Peyer's patch (tissue), 4 donors: Measurements from ENCODE around the gene CYP51A1. TPM values are rescaled to one million over a fixed set of nuclear protein-coding genes. Genes with fewer than 3 reads are reported as not detected.

ENCODE experiments used
- DNase-seq, 3 donors: peaks; one replicate each; pipeline ENCODE4 v3.0.0-alpha.2; 2017 to 2019
- H3K27ac ChIP-seq, 4 donors: fragments of 200-600 bp; sonication (generic); one replicate each; pipeline ENCODE4 v1.5.1; 2016 to 2019
- H3K27me3 ChIP-seq, 2 donors: fragments of 200-600 bp; sonication (generic); one replicate each; pipeline ENCODE4 v1.5.1; 2019
- H3K36me3 ChIP-seq, 3 donors: fragments of 200-600 bp; sonication (generic); one replicate each; pipeline ENCODE4 v1.5.1; 2016 to 2019
- H3K4me1 ChIP-seq, 4 donors: fragments of 200-600 bp; sonication (generic); one replicate each; pipeline ENCODE4 v1.5.1; 2016 to 2019
- H3K4me3 ChIP-seq, 4 donors: fragments of 200-600 bp; sonication (generic); 1 replicate in 3 of 4; 2 replicates in 1 of 4; pipeline ENCODE4 v1.5.1; 2016 to 2019; ENCODE audit warnings: mild to moderate bottlenecking in 1 of 4
- H3K9me3 ChIP-seq, 4 donors: fragments of 200-600 bp; sonication (generic); one replicate each; pipeline ENCODE4 v1.5.1; 2016 to 2019; ENCODE audit warnings: mild to moderate bottlenecking in 1 of 4
- CTCF ChIP-seq, 6 experiments: fragments of 450-650 bp in 4 of 6; fragments of 200-600 bp in 2 of 6; sonication (generic) in 1 of 6; IDR thresholded peaks; one replicate each; pipeline ENCODE4 v1.5.1; 2017 to 2019; ENCODE audit warnings: antibody characterized with exemption in 6 of 6, mild to moderate bottlenecking in 3 of 6, moderate library complexity in 1 of 6
- POLR2A ChIP-seq, 2 donors: fragments of 450-650 bp; IDR thresholded peaks; one replicate each; pipeline ENCODE4 v1.5.1; 2017; ENCODE audit warnings: antibody characterized with exemption in 2 of 2, mild to moderate bottlenecking in 2 of 2, moderate library complexity in 2 of 2
- total RNA-seq, 4 donors: library from RNA; depleted of rRNA; stranded (reverse); fragments of >200 nt; gene quantifications; one replicate each; pipeline ENCODE4 v1.1.0, GENCODE V29; 2016

CYP51A1 gene
- total RNA-seq, 4 donors from 2014 or later = 11.6 to 137 (median 105) TPM

- H3K36me3 ChIP-seq = peaks cover 0 to 36% (median 0%) of the 10 kb centered on the region in 3 donors
- no peaks in the 10 kb centered on the region for H3K9me3 ChIP-seq
- TF ChIP-seq POLR2A (IDR thresholded peaks at IDR 0.05) (no peak), CTCF (IDR thresholded peaks at IDR 0.05) (no peak)
- no peak for DNase-seq
- H3K4me1 ChIP-seq = peaks cover 0 to 12% (median 2%) of the 10 kb centered on the region in 4 donors
- no peak overlapping the region for H3K27ac ChIP-seq
- H3K4me3 ChIP-seq = no peak overlapping the region
- no peaks in the 10 kb centered on the region for H3K27me3 ChIP-seq
Measured at GRCh38 chr7:92131764-92132330, 2.4 kb downstream of the CYP51A1 start.

GRCh38 chr7:92131093-92131492, 3.2 kb downstream of the CYP51A1 start:
- Histone ChIP-seq H3K9me3 (no peaks in the 10 kb centered on the region), H3K36me3 (peaks cover 0 to 42% (median 0%) of the 10 kb centered on the region in 3 donors), H3K4me1 (peaks cover 0 to 12% (median 2%) of the 10 kb centered on the region in 4 donors)

GRCh38 chr7:92121681-92122080, 12.6 kb downstream of the CYP51A1 start:
- Histone ChIP-seq H3K27ac (no peak overlapping the region), H3K27me3 (no peaks in the 10 kb centered on the region), H3K9me3 (no peaks in the 10 kb centered on the region), H3K4me1 (no peaks in the 10 kb centered on the region), H3K36me3 (peaks cover 0 to 71% (median 0%) of the 10 kb centered on the region in 3 donors), H3K4me3 (no peak overlapping the region)
- TF ChIP-seq POLR2A (IDR thresholded peaks at IDR 0.05) = no peak
- TF ChIP-seq CTCF (IDR thresholded peaks at IDR 0.05) = no peak
- no peak for DNase-seq

More at GRCh38 chr7:92131093-92131492, 3.2 kb downstream of the CYP51A1 start:
- DNase-seq = no peak
- H3K4me3 ChIP-seq = no peak overlapping the region
- TF ChIP-seq CTCF (IDR thresholded peaks at IDR 0.05) = no peak
- no peak for TF ChIP-seq POLR2A (IDR thresholded peaks at IDR 0.05)
- no peaks in the 10 kb centered on the region for H3K27me3 ChIP-seq
- no peak overlapping the region for H3K27ac ChIP-seq

- H3K4me1 ChIP-seq = no peaks in the 10 kb centered on the region
- peaks cover 0 to 68% (median 0%) of the 10 kb centered on the region in 3 donors for H3K36me3 ChIP-seq
- no peak for DNase-seq
- no peak overlapping the region for H3K4me3 ChIP-seq
- H3K27ac ChIP-seq = no peak overlapping the region
- TF ChIP-seq POLR2A (IDR thresholded peaks at IDR 0.05) (no peak), CTCF (IDR thresholded peaks at IDR 0.05) (no peak)
- H3K9me3 ChIP-seq = no peaks in the 10 kb centered on the region
- H3K27me3 ChIP-seq = no peaks in the 10 kb centered on the region
Measured at GRCh38 chr7:92119213-92119759, 15.0 kb downstream of the CYP51A1 start.

GRCh38 chr7:92116949-92117348, 17.3 kb downstream of the CYP51A1 start:
- no peak for DNase-seq
- H3K4me1 ChIP-seq = no peaks in the 10 kb centered on the region
- H3K27ac ChIP-seq = no peak overlapping the region
- peaks cover 0 to 49% (median 0%) of the 10 kb centered on the region in 3 donors for H3K36me3 ChIP-seq
- no peak overlapping the region for H3K4me3 ChIP-seq
- H3K9me3 ChIP-seq = no peaks in the 10 kb centered on the region
- H3K27me3 ChIP-seq = no peaks in the 10 kb centered on the region
- TF ChIP-seq CTCF (IDR thresholded peaks at IDR 0.05) = no peak
- TF ChIP-seq POLR2A (IDR thresholded peaks at IDR 0.05) = no peak
